Activated CD8-positive, alpha-beta memory T cell treated with anti-CD3 and anti-CD28 coated beads, Interleukin-2, amount 50 U/mL, for 1 hour (primary cell): Measurements from ENCODE around the gene RNF123.
A peak's percentile ranks its signal among the peaks of the same experiment; 100 is the strongest.
"Not testable (repeated sequence)": the region's sequence is repeated elsewhere in the genome, so short reads cannot be mapped to it uniquely, and the experiment has no call there.

Source experiments
- DNase-seq: peaks from one replicate; pipeline ENCODE4 v3.0.0-alpha.2; 2020; ENCODE audit errors: extremely low read depth

The RNF123 gene

GRCh38 chr3:49720855-49721595, 31.7 kb downstream of the RNF123 start:
- no peak for DNase-seq

GRCh38 chr3:49721596-49721895, 32.2 kb downstream of the RNF123 start:
- no peak for DNase-seq

- DNase-seq, result no peak
Measured at GRCh38 chr3:49721896-49722781, 32.8 kb downstream of the RNF123 start.

GRCh38 chr3:49722896-49723295, 33.5 kb downstream of the RNF123 start:
- no peak for DNase-seq

GRCh38 chr3:49723296-49723627, 33.9 kb downstream of the RNF123 start:
- no peak for DNase-seq

- peak; percentile 39 for DNase-seq
Measured at GRCh38 chr3:49723628-49724551, 34.5 kb downstream of the RNF123 start, which contains the start of gene GMPPB. Gene GMPPB (minus strand): TSS chr3:49723951. CDS start chr3:49723726, 225 bp downstream.

GRCh38 chr3:49724586-49724985, 35.2 kb downstream of the RNF123 start:
- DNase-seq, result no peak

GRCh38 chr3:49725906-49726681, 36.7 kb downstream of the RNF123 start:
- no peak for DNase-seq

GRCh38 chr3:49727154-49727923, 38.0 kb downstream of the RNF123 start:
- no peak for DNase-seq

- no peak for DNase-seq
Measured at GRCh38 chr3:49727924-49728361, 38.6 kb downstream of the RNF123 start.

- no peak for DNase-seq
Measured at GRCh38 chr3:49729966-49730609, 40.7 kb downstream of the RNF123 start.

- DNase-seq, result no peak
Measured at GRCh38 chr3:49732597-49732996, 43.2 kb downstream of the RNF123 start.

- no peak for DNase-seq
Measured at GRCh38 chr3:49733551-49733950, 44.2 kb downstream of the RNF123 start.

- no peak for DNase-seq
Measured at GRCh38 chr3:49734752-49735151, 45.4 kb downstream of the RNF123 start.

- DNase-seq, result no peak
Measured at GRCh38 chr3:49738067-49738713, 48.8 kb downstream of the RNF123 start.

GRCh38 chr3:49740427-49740826, 51.1 kb downstream of the RNF123 start:
- DNase-seq, result no peak

- no peak for DNase-seq
Measured at GRCh38 chr3:49745986-49746385, 56.6 kb downstream of the RNF123 start.

GRCh38 chr3:49747792-49748480, 58.6 kb downstream of the RNF123 start:
- no peak for DNase-seq

GRCh38 chr3:49748874-49749273, 59.5 kb downstream of the RNF123 start:
- not testable (repeated sequence) for DNase-seq
